Omental fat pad (tissue), 4 donors: ENCODE results near the gene KIF12. TPM values are rescaled to one million over a fixed set of nuclear protein-coding genes. Genes with fewer than 3 reads are reported as not detected.
"Not testable (repeated sequence)": the region's sequence is repeated elsewhere in the genome, so short reads cannot be mapped to it uniquely, and the experiment has no call there.

Source experiments
- ATAC-seq: fragments of 150-250 bp; one replicate; pipeline ENCODE4 v1.9.1; 2016; ENCODE audit warnings: mild to moderate bottlenecking, moderate library complexity; ENCODE audit not compliant: low FRiP score
- DNase-seq: peaks from one replicate; pipeline ENCODE4 v3.0.0-alpha.2; 2019; ENCODE audit warnings: low spot score
- CTCF ChIP-seq, 3 donors: fragments of 450-650 bp; IDR thresholded peaks; one replicate each; pipeline ENCODE4 v1.5.1; 2016 to 2017; ENCODE audit warnings: antibody characterized with exemption in 3 of 3, mild to moderate bottlenecking in 3 of 3, moderate library complexity in 2 of 3
- total RNA-seq, 4 donors: library from RNA; depleted of rRNA; stranded (reverse); fragments of >200 nt; gene quantifications; one replicate each; pipeline ENCODE4 v1.1.0, GENCODE V29; 2016

The KIF12 gene
- total RNA-seq, 4 donors from 2014 or later = 0.12 to 0.19 TPM; not detected in 2

GRCh38 chr9:114050226-114050568, 48.9 kb downstream of the KIF12 start:
- DNase-seq = no peak
- TF ChIP-seq CTCF (IDR thresholded peaks at IDR 0.05) = no peak
- ATAC-seq = no peak

- ATAC-seq (no peak), DNase-seq (no peak)
- no peak for TF ChIP-seq CTCF (IDR thresholded peaks at IDR 0.05)
Observed at GRCh38 chr9:114049441-114050225, 49.5 kb downstream of the KIF12 start.

GRCh38 chr9:114048533-114049415, 50.3 kb downstream of the KIF12 start:
- no peak for TF ChIP-seq CTCF (IDR thresholded peaks at IDR 0.05)
- ATAC-seq (no peak), DNase-seq (no peak)

- TF ChIP-seq CTCF (IDR thresholded peaks at IDR 0.05) = no peak
- no peak for ATAC-seq
Observed at GRCh38 chr9:114047717-114048116, 51.4 kb downstream of the KIF12 start.

GRCh38 chr9:114046875-114047274, 52.2 kb downstream of the KIF12 start:
- no peak for TF ChIP-seq CTCF (IDR thresholded peaks at IDR 0.05)
- DNase-seq (no peak), ATAC-seq (no peak)

More at GRCh38 chr9:114047717-114048116, 51.4 kb downstream of the KIF12 start:
- no peak for DNase-seq

- no peak for DNase-seq
- no peak for ATAC-seq
- TF ChIP-seq CTCF (IDR thresholded peaks at IDR 0.05) = no peak
Observed at GRCh38 chr9:114046237-114046755, 52.8 kb downstream of the KIF12 start.

GRCh38 chr9:114043660-114044059, 55.4 kb downstream of the KIF12 start:
- DNase-seq, ATAC-seq: not testable (repeated sequence)
